Thyroid gland (tissue), 4 donors: Measurements from ENCODE around the gene CRTAP.

ENCODE experiments used
- POLR2A ChIP-seq, 2 donors: fragments of 450-650 bp; IDR thresholded peaks; one replicate each; pipeline ENCODE4 v1.6.1; 2017; ENCODE audit warnings: antibody characterized with exemption in 2 of 2, mild to moderate bottlenecking in 2 of 2, moderate library complexity in 1 of 2
- TF ChIP-seq, protein P1 (sequence below), 6 experiments: fragments of 200-600 bp in 3 of 6; fragments of 450-650 bp in 3 of 6; sonication (generic) in 3 of 6; IDR thresholded peaks; one replicate each; pipeline ENCODE4 v1.5.1; 2016 to 2019; ENCODE audit warnings: antibody characterized with exemption in 6 of 6, mild to moderate bottlenecking in 2 of 6, inconsistent platforms in 1 of 6, moderate library complexity in 1 of 6

DNA sequence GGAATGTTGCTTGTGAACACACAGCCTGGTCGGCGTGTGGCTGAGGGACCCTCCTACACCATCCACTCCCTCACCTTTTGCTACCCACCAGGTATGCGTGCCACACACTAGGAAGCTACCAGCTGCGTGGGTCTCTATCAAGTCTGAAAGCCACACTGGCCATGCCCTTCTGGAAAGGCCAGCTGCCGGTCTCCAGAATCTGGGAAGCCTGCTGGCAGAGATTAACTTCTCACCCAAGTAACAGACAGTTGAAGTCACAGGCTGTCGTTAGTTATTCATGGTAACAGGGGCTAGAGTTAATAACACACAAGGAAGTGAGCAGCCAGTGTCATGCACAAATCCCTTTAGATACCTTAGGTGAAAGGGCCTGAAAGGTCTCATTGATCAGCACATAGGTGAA, 56.7 kb downstream of the CRTAP start:
- TF ChIP-seq, protein P1, sequence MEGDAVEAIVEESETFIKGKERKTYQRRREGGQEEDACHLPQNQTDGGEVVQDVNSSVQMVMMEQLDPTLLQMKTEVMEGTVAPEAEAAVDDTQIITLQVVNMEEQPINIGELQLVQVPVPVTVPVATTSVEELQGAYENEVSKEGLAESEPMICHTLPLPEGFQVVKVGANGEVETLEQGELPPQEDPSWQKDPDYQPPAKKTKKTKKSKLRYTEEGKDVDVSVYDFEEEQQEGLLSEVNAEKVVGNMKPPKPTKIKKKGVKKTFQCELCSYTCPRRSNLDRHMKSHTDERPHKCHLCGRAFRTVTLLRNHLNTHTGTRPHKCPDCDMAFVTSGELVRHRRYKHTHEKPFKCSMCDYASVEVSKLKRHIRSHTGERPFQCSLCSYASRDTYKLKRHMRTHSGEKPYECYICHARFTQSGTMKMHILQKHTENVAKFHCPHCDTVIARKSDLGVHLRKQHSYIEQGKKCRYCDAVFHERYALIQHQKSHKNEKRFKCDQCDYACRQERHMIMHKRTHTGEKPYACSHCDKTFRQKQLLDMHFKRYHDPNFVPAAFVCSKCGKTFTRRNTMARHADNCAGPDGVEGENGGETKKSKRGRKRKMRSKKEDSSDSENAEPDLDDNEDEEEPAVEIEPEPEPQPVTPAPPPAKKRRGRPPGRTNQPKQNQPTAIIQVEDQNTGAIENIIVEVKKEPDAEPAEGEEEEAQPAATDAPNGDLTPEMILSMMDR (IDR thresholded peaks at IDR 0.05) = no peak
- no peak for TF ChIP-seq POLR2A (IDR thresholded peaks at IDR 0.05)
